CD4-positive, CD25-positive, alpha-beta regulatory T cell (primary cell): ENCODE data around the gene TMEM100. TPM values are rescaled to one million over a fixed set of nuclear protein-coding genes. Genes with fewer than 3 reads are reported as not detected.

ENCODE experiments used
- ATAC-seq, 2 donors: fragments of 150-1000 bp; cut with Tn5 transposase; one replicate each; pipeline ENCODE4 v1.10.0; 2021; ENCODE audit warnings: low read depth in 2 of 2, moderate number of reproducible peaks in 2 of 2, moderate library complexity in 1 of 2
- DNase-seq, 3 donors: peaks; one replicate each; pipeline versions ENCODE4 v3.0.0 to v3.0.0-alpha.2; 2012 to 2022; ENCODE audit warnings: mixed read lengths in 1 of 3
- H3K27ac ChIP-seq: one replicate; pipeline ENCODE4 v1.7.0; 2013; ENCODE audit warnings: mild to moderate bottlenecking, low read length; ENCODE audit not compliant: insufficient read depth, poor library complexity, severe bottlenecking
- H3K27me3 ChIP-seq: one replicate; pipeline ENCODE4 v1.7.0; 2013; ENCODE audit warnings: low read length; ENCODE audit not compliant: control insufficient read depth, insufficient read depth
- H3K36me3 ChIP-seq: one replicate; pipeline ENCODE4 v1.7.0; 2013; ENCODE audit warnings: mild to moderate bottlenecking, low read length, moderate library complexity; ENCODE audit not compliant: control insufficient read depth, insufficient read depth
- H3K4me1 ChIP-seq: 2 replicates; pipeline ENCODE4 v1.7.0; 2013; ENCODE audit warnings: mild to moderate bottlenecking, low read length; ENCODE audit not compliant: insufficient read depth, control insufficient read depth, poor library complexity, severe bottlenecking
- H3K4me3 ChIP-seq: one replicate; pipeline ENCODE4 v1.7.0; 2013; ENCODE audit warnings: low read depth, mild to moderate bottlenecking, low read length, moderate library complexity
- H3K9me3 ChIP-seq, 2 experiments: 1 replicate in 1 of 2; 2 replicates in 1 of 2; pipeline ENCODE4 v1.7.0; 2013; ENCODE audit warnings: low read length in 2 of 2, mild to moderate bottlenecking in 1 of 2, moderate library complexity in 1 of 2; ENCODE audit not compliant: control insufficient read depth in 2 of 2
- H3K27ac Mint-ChIP-seq, 3 donors: one replicate each; pipeline ENCODE4 v1.8.0; 2020 to 2022; ENCODE audit warnings: mild to moderate bottlenecking in 3 of 3, mixed read lengths in 3 of 3, moderate library complexity in 2 of 3
- H3K27me3 Mint-ChIP-seq: one replicate; pipeline ENCODE4 v1.8.0; 2022; ENCODE audit warnings: mild to moderate bottlenecking, mixed read lengths
- H3K36me3 Mint-ChIP-seq: one replicate; pipeline ENCODE4 v1.8.0; 2020; ENCODE audit warnings: mixed read lengths
- H3K4me1 Mint-ChIP-seq, 4 donors: one replicate each; pipeline ENCODE4 v1.8.0; 2020 to 2022; ENCODE audit warnings: mixed read lengths in 4 of 4, mild to moderate bottlenecking in 1 of 4
- H3K4me3 Mint-ChIP-seq, 4 donors: one replicate each; pipeline ENCODE4 v1.8.0; 2020 to 2022; ENCODE audit warnings: mild to moderate bottlenecking in 4 of 4, mixed read lengths in 4 of 4, moderate library complexity in 3 of 4
- H3K9me3 Mint-ChIP-seq, 7 donors: one replicate each; pipeline ENCODE4 v1.8.0; 2020 to 2022; ENCODE audit warnings: mixed read lengths in 7 of 7, mild to moderate bottlenecking in 3 of 7, moderate library complexity in 2 of 7
- polyA plus RNA-seq, 4 donors: library from polyadenylated mRNA; unstranded; fragments of 300-500 nt; fragmentation: Illumina TruSeq; gene quantifications; one replicate each; pipeline ENCODE4 v1.2.3, GENCODE V29; 2021
- total RNA-seq: library from RNA; stranded (reverse); gene quantifications from one replicate; pipeline ENCODE4 v1.2.3, GENCODE V29; 2022

TMEM100 gene
- total and polyA plus RNA-seq, 5 donors from 2014 or later: not detected

- Histone ChIP-seq H3K27ac (no peak within 1 kb of the TSS), H3K27me3 (peaks cover 14% of the 10 kb centered on the region), H3K4me1 (peaks cover 4% of the 10 kb centered on the region), H3K9me3 (no peaks in the 10 kb centered on the region), H3K36me3 (no peaks in the 10 kb centered on the region), H3K4me3 (peak within 1 kb of the TSS; percentile 67)
- peaks cover 11 to 22% (median 17%) of the 10 kb centered on the region in 4 donors for H3K4me1 Mint-ChIP-seq
- peak within 1 kb of the TSS; percentile 74 to 91 (median 86) for H3K4me3 Mint-ChIP-seq
- H3K27ac Mint-ChIP-seq: peak within 1 kb of the TSS; percentile 25 to 84 (median 54)
- H3K27me3 Mint-ChIP-seq: peaks cover 25% of the 10 kb centered on the region
- DNase-seq (peak; percentile 69 to 90 (median 72)), ATAC-seq (peak; percentile 93 to 95)
- peaks cover 0 to 2% (median 0%) of the 10 kb centered on the region in 7 donors for H3K9me3 Mint-ChIP-seq
- H3K36me3 Mint-ChIP-seq: no peaks in the 10 kb centered on the region
Measured at GRCh38 chr17:55750750-55751657, 28.3 kb upstream of the TMEM100 start, which contains the start of gene PCTP. TSS of gene PCTP (plus strand) at chr17:55751051. CDS start at chr17:55751104, 53 bp downstream.

- Histone ChIP-seq H3K4me3 (no peak overlapping the region), H3K27ac (no peak overlapping the region), H3K36me3 (no peaks in the 10 kb centered on the region), H3K9me3 (no peaks in the 10 kb centered on the region), H3K4me1 (peaks cover 4% of the 10 kb centered on the region), H3K27me3 (peaks cover 20% of the 10 kb centered on the region)
- Mint-ChIP-seq H3K27me3 (peaks cover 35% of the 10 kb centered on the region), H3K4me1 (peaks cover 8 to 22% (median 14%) of the 10 kb centered on the region in 4 donors), H3K36me3 (no peaks in the 10 kb centered on the region), H3K4me3 (peak overlapping the region; percentile 74 to 91 (median 80)), H3K27ac (no peak overlapping the region), H3K9me3 (peaks cover 0 to 2% (median 0%) of the 10 kb centered on the region in 7 donors)
- DNase-seq (no peak), ATAC-seq (no peak)
Measured at GRCh38 chr17:55749985-55750384, 27.3 kb upstream of the TMEM100 start.

DNA sequence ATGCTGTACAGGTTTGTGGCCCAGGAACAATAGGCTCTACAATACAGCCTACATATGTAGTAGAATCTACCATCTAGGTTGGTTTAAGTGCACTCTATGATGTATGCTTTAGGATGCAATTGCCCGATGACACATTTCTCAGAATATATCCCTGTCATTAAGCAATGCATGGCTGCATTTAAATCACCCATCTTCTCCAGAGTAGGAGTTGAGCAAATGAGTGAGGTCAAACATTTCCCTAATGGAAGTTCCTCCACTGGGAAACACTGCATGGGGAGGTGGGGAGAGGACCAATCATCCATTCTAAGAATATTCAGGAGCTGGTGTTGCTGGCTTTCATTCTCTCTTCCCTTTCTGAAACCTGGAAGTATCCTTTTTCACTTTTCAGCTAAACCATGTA lies 26.2 kb upstream of the TMEM100 start:
- no peak overlapping the region for H3K27ac ChIP-seq
- no peaks in the 10 kb centered on the region for H3K36me3 ChIP-seq
- H3K4me3 ChIP-seq: no peak overlapping the region
- DNase-seq (no peak), ATAC-seq (no peak)
- peaks cover 0 to 2% (median 0%) of the 10 kb centered on the region in 7 donors for H3K9me3 Mint-ChIP-seq
- H3K27me3 ChIP-seq: peaks cover 20% of the 10 kb centered on the region
- no peak overlapping the region for H3K27ac Mint-ChIP-seq
- peaks cover 8 to 22% (median 14%) of the 10 kb centered on the region in 4 donors for H3K4me1 Mint-ChIP-seq
- no peaks in the 10 kb centered on the region for H3K36me3 Mint-ChIP-seq
- H3K27me3 Mint-ChIP-seq: peaks cover 36% of the 10 kb centered on the region
- H3K4me3 Mint-ChIP-seq: peak overlapping the region in 2 of 4 donors; percentile 18 to 56
- no peaks in the 10 kb centered on the region for H3K9me3 ChIP-seq
- H3K4me1 ChIP-seq: peaks cover 4% of the 10 kb centered on the region

DNA sequence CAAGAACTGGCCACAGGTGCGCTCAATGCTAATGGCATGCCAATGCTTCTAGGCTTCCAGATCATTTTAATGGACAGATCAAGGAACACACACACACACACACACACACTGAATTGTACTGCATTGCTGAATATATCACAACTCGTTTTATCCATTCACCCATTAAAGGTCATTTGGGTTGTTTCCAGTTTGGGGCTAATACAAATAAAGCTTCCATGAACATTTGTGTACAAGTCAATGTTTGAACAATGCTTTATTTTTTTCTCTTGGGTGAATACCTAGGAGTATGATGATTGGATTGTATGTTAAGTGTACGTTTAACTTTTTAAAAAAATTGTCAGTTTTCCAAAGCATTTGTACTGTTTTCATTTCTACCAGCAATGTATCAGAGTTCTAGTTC lies 24.5 kb upstream of the TMEM100 start:
- Mint-ChIP-seq H3K27me3 (peaks cover 47% of the 10 kb centered on the region), H3K27ac (no peak overlapping the region), H3K9me3 (peaks cover 0 to 2% (median 0%) of the 10 kb centered on the region in 7 donors), H3K36me3 (no peaks in the 10 kb centered on the region), H3K4me1 (peaks cover 0 to 15% (median 7%) of the 10 kb centered on the region in 4 donors), H3K4me3 (no peak overlapping the region)
- no peak overlapping the region for H3K4me3 ChIP-seq
- peaks cover 22% of the 10 kb centered on the region for H3K27me3 ChIP-seq
- H3K36me3 ChIP-seq: no peaks in the 10 kb centered on the region
- ATAC-seq (no peak), DNase-seq (no peak)
- H3K4me1 ChIP-seq: peaks cover 4% of the 10 kb centered on the region
- H3K9me3 ChIP-seq: no peaks in the 10 kb centered on the region
- H3K27ac ChIP-seq: no peak overlapping the region

DNA sequence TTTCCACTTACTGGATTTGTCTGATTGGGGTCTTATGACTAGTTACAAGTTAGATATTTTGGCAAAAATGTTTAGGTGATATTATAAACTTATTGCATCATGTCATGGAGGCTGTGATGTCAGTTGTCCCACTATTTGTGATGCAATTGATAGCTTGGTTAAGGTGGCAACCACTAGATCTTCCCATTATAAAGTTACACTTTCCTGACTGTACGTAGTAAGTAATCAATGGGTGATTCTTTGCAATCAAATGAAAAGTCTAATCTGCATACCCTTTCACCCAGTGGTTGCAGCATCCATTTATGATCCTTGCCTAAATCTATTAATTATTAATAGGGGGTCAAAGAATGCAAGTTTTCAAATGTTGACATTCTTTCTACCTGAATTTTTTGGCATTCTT lies 23.8 kb upstream of the TMEM100 start:
- H3K36me3 Mint-ChIP-seq: no peaks in the 10 kb centered on the region
- peaks cover 1% of the 10 kb centered on the region for H3K4me1 ChIP-seq
- H3K4me3 Mint-ChIP-seq: no peak overlapping the region
- no peaks in the 10 kb centered on the region for H3K9me3 ChIP-seq
- peaks cover 0 to 2% (median 0%) of the 10 kb centered on the region in 7 donors for H3K9me3 Mint-ChIP-seq
- ATAC-seq: no peak
- no peak overlapping the region for H3K27ac ChIP-seq
- peaks cover 23% of the 10 kb centered on the region for H3K27me3 ChIP-seq
- no peaks in the 10 kb centered on the region for H3K36me3 ChIP-seq
- peaks cover 0 to 9% (median 1%) of the 10 kb centered on the region in 4 donors for H3K4me1 Mint-ChIP-seq
- no peak for DNase-seq
- no peak overlapping the region for H3K4me3 ChIP-seq
- H3K27me3 Mint-ChIP-seq: peaks cover 47% of the 10 kb centered on the region
- no peak overlapping the region for H3K27ac Mint-ChIP-seq

DNA sequence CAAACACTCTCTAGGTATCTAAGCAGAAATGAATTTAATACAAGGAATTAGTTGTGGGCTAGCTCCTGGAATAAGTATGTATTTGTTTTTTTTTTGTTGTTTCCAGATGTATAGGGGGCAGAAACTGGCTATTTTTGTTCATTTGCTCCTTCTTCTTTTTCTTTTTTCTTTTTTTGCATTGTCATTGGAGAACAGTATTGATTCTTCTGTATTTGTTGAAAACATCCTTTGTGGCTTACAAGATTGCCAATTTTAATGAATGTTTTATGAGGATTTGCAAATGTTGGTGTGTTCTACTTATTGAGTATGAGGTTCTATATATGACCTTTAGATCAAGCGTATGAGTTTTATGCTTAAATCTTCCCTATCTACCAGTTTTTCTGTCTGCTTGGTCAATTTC lies 22.6 kb upstream of the TMEM100 start:
- peaks cover 54% of the 10 kb centered on the region for H3K27me3 Mint-ChIP-seq
- H3K4me3 Mint-ChIP-seq: peak overlapping the region in 1 of 4 donors; percentile 56
- no peak overlapping the region for H3K4me3 ChIP-seq
- H3K36me3 Mint-ChIP-seq: no peaks in the 10 kb centered on the region
- no peak overlapping the region for H3K27ac Mint-ChIP-seq
- H3K9me3 ChIP-seq: no peaks in the 10 kb centered on the region
- peaks cover 25% of the 10 kb centered on the region for H3K27me3 ChIP-seq
- H3K36me3 ChIP-seq: no peaks in the 10 kb centered on the region
- DNase-seq (no peak), ATAC-seq (no peak)
- H3K4me1 ChIP-seq: no peaks in the 10 kb centered on the region
- peaks cover 0 to 2% (median 0%) of the 10 kb centered on the region in 7 donors for H3K9me3 Mint-ChIP-seq
- peaks cover 0 to under 1% (median 0%) of the 10 kb centered on the region in 4 donors for H3K4me1 Mint-ChIP-seq
- no peak overlapping the region for H3K27ac ChIP-seq

- no peak overlapping the region for H3K4me3 Mint-ChIP-seq
- peaks cover 48% of the 10 kb centered on the region for H3K27me3 Mint-ChIP-seq
- H3K4me3 ChIP-seq: no peak overlapping the region
- H3K27ac Mint-ChIP-seq: no peak overlapping the region
- no peaks in the 10 kb centered on the region for H3K36me3 ChIP-seq
- no peaks in the 10 kb centered on the region for H3K9me3 ChIP-seq
- H3K4me1 Mint-ChIP-seq: peaks cover 0 to 2% (median 0%) of the 10 kb centered on the region in 4 donors
- DNase-seq: no peak
- no peaks in the 10 kb centered on the region for H3K36me3 Mint-ChIP-seq
- H3K9me3 Mint-ChIP-seq: peaks cover 0 to 1% (median 0%) of the 10 kb centered on the region in 7 donors
- ATAC-seq: no peak
- no peak overlapping the region for H3K27ac ChIP-seq
- peaks cover 17% of the 10 kb centered on the region for H3K27me3 ChIP-seq
- H3K4me1 ChIP-seq: no peaks in the 10 kb centered on the region
Measured at GRCh38 chr17:55743103-55743679, 20.5 kb upstream of the TMEM100 start.
